Panc1 (cell line): Measurements from ENCODE around the gene LRRC30.

Experiments used
- CTCF ChIP-seq: fragments of 450-650 bp; IDR thresholded peaks from 2 replicates; pipeline ENCODE4 v1.5.1; 2017; ENCODE audit warnings: mild to moderate bottlenecking
- POLR2AphosphoS5 ChIP-seq: IDR thresholded peaks from 2 replicates; pipeline ENCODE4 v1.6.1; 2012; ENCODE audit warnings: mild to moderate bottlenecking, low read depth, low read length, moderate library complexity
- REST ChIP-seq, 2 experiments: IDR thresholded peaks; 2 replicates each; pipeline ENCODE4 v1.6.1; 2011 to 2012; ENCODE audit warnings: low read depth in 2 of 2, control low read depth in 1 of 2, low read length in 1 of 2, mild to moderate bottlenecking in 1 of 2, moderate library complexity in 1 of 2; ENCODE audit not compliant: insufficient read depth in 1 of 2
- TCF7L2 ChIP-seq: IDR thresholded peaks from 2 replicates; pipeline ENCODE4 v1.6.1; 2011; ENCODE audit warnings: mild to moderate bottlenecking, low read depth, low read length, inconsistent platforms

GRCh38 chr18:7196421-7196820 lies 34.5 kb upstream of the LRRC30 start:
- TF ChIP-seq REST (IDR thresholded peaks at IDR 0.05; ENCODE audit: insufficient read depth in 1 of 2, low read depth in 2 of 2, low read length in 1 of 2) (no peak), CTCF (no peak), TCF7L2 (no peak), POLR2AphosphoS5 (no peak)
